ENCODE data around the gene PRCP. TPM values are rescaled to one million over a fixed set of nuclear protein-coding genes. Genes with fewer than 3 reads are reported as not detected.

PRCP gene
- 10 to 100 TPM; 27.3 to 38.7 TPM for total RNA-seq
- polyA plus RNA-seq: 10 to 100 TPM; 43.8 to 55.2 TPM

- H3K36me3 ChIP-seq (ENCODE audit: control insufficient read depth in 4 of 4, insufficient read depth in 3 of 4, low read depth in 1 of 4, low read length in 3 of 4): no peaks in the 10 kb centered on the region
- peaks cover 2 to 27% (median 10%) of the 10 kb centered on the region in 4 donors for H3K4me1 ChIP-seq (ENCODE audit: control insufficient read depth in 4 of 4, insufficient read depth in 4 of 4, low read length in 3 of 4)
- TF ChIP-seq RXRA (IDR thresholded peaks at IDR 0.05): peak; percentile 47 to 66
- TF ChIP-seq TAF1 (conservative IDR thresholded peaks at IDR 0.05): peak; percentile 86
- TF ChIP-seq RAD21 (IDR thresholded peaks at IDR 0.05): peak; percentile 25 to 62
- TF ChIP-seq FOXA1 (IDR thresholded peaks at IDR 0.05): no peak
- peak in 1 of 2 donors; percentile 28 for TF ChIP-seq GABPA (IDR thresholded peaks at IDR 0.05 in 1 of 2, conservative IDR thresholded peaks at IDR 0.05 in 1 of 2)
- peak; percentile 80 for TF ChIP-seq YY1 (IDR thresholded peaks at IDR 0.05)
- TF ChIP-seq REST (IDR thresholded peaks at IDR 0.05): peak; percentile 74
- peak; percentile 70 for TF ChIP-seq SP1 (IDR thresholded peaks at IDR 0.05)
- TF ChIP-seq CTCF (IDR thresholded peaks at IDR 0.05; ENCODE audit: low read depth, low read length, missing input control): no peak
- peak; percentile 43 to 46 for TF ChIP-seq HNF4A (conservative IDR thresholded peaks at IDR 0.05)
- TF ChIP-seq EGR1 (IDR thresholded peaks at IDR 0.05; ENCODE audit: low read depth in 2 of 2): peak in 1 of 2 donors; percentile 30
- DNase-seq (ENCODE audit: low spot score): peak; percentile 91
- H3K27me3 ChIP-seq (ENCODE audit: control insufficient read depth in 4 of 4, insufficient read depth in 4 of 4, low read length in 3 of 4): no peaks in the 10 kb centered on the region
- under 1% methylated on average over 40 of the region's 40 CpGs for WGBS
- H3K27ac ChIP-seq (ENCODE audit: low read depth in 1 of 2, low read length in 2 of 2): peak within 1 kb of the TSS; percentile 93 to 96
- H3K9ac ChIP-seq (ENCODE audit: low read depth in 1 of 2, low read length in 2 of 2): peak within 1 kb of the TSS; percentile 82
- peak within 1 kb of the TSS; percentile 62 to 90 (median 72) for H3K4me3 ChIP-seq (ENCODE audit: low read depth in 1 of 3, low read length in 3 of 3)
- no peaks in the 10 kb centered on the region for H3K9me3 ChIP-seq (ENCODE audit: control insufficient read depth in 4 of 4, low read length in 3 of 4)
These were observed at the start of gene PRCP for GRCh38 chr11:82900277-82901164. TSS of gene PRCP (minus strand) at chr11:82900430. CDS start at chr11:82900402, 28 bp downstream.

GRCh38 chr11:82949352-82949751, 49.1 kb upstream of the PRCP start:
- DNase-seq (ENCODE audit: low spot score): no peak
- H3K9ac ChIP-seq (ENCODE audit: low read depth in 1 of 2, low read length in 2 of 2): no peak overlapping the region
- H3K4me3 ChIP-seq (ENCODE audit: low read depth in 1 of 3, low read length in 3 of 3): no peak overlapping the region
- no peaks in the 10 kb centered on the region for H3K9me3 ChIP-seq (ENCODE audit: control insufficient read depth in 4 of 4, low read length in 3 of 4)
- H3K27ac ChIP-seq (ENCODE audit: low read depth in 1 of 2, low read length in 2 of 2): no peak overlapping the region
- TF ChIP-seq EGR1 (IDR thresholded peaks at IDR 0.05; ENCODE audit: low read depth in 2 of 2): no peak
- TF ChIP-seq YY1 (IDR thresholded peaks at IDR 0.05): no peak
- no peak for TF ChIP-seq GABPA (IDR thresholded peaks at IDR 0.05 in 1 of 2, conservative IDR thresholded peaks at IDR 0.05 in 1 of 2)
- no peak for TF ChIP-seq RAD21 (IDR thresholded peaks at IDR 0.05)
- H3K27me3 ChIP-seq (ENCODE audit: control insufficient read depth in 4 of 4, insufficient read depth in 4 of 4, low read length in 3 of 4): no peaks in the 10 kb centered on the region
- H3K4me1 ChIP-seq (ENCODE audit: control insufficient read depth in 4 of 4, insufficient read depth in 4 of 4, low read length in 3 of 4): no peaks in the 10 kb centered on the region
- H3K36me3 ChIP-seq (ENCODE audit: control insufficient read depth in 4 of 4, insufficient read depth in 3 of 4, low read depth in 1 of 4, low read length in 3 of 4): no peaks in the 10 kb centered on the region
